Measurements from ENCODE around the gene RAD51B.

RAD51B gene

DNA sequence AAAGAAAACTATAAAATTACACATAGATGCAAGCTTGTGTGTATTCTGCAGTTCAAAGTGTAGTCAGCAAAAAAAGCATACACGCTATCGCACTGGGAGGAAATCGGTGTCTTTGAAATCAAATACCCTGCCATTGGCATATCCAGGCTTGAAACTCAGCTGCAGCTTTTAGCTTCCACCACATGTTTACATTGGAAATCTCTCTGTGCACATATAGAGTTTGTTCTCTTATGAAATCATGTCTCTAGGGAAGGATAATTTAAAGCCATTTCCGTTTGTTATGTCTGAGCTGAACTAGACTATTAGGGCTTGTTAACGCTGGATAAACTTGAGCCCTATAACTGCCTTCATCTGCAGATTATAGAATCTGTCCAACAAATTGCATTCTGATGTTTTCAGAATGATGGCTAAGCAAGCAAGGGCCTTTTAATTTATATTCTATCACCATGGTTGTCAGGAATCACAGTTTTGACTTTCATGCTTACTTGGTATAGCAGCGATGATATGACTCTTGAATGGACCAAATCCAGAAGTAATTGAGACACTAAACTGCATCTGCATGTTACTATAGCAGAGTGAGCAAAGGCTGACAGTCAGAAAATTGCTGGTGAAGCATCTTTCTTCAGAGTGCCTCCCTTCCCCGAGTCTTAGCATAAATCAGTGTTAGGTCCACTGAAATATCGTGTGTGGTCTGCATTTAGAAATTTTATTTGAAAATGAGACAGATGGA is 530.5 kb downstream of the RAD51B start:
- DNase-seq (ENCODE audit: low read depth in 1 of 2, low spot score in 1 of 2) = no peak

DNA sequence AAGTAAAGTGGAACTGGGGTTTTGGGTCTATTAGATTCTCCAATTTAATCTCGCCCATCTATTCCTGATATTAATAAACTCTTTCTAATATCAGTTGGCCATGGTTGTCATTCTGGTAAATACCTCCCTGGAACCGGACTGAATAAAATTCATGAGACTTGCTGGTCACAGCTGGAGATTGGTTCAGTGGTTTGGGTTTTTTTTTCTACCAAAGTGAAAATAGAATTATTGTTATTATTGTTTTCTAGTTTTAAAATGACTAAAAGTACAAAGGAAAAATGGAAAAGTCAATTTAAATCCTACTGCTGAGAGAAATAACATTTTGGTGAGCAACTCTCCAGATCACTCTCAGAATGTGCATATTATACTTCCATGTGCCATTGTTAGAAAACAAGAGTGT is 535.8 kb downstream of the RAD51B start:
- no peak for DNase-seq (ENCODE audit: low read depth in 1 of 2, low spot score in 1 of 2)

DNA sequence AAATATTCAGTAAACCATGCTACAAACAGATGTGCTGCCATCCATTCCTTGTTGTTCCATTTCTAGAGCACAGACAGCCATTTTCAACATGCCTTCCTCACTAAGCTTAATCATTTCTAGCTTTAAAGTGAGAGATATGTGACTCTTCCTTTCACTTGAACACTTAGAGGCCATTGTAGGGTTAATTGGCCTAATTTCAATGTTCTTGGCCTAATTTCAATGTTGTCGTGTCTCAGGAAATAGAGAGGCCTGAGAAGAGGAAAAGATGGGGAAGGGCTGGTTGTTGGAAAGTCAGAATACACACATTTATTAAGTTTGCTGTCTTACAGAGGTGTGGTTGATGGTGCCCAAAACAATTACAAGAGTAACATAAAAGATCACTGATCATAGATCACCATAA is 538.2 kb downstream of the RAD51B start:
- DNase-seq (ENCODE audit: low read depth in 1 of 2, low spot score in 1 of 2) = no peak

DNA sequence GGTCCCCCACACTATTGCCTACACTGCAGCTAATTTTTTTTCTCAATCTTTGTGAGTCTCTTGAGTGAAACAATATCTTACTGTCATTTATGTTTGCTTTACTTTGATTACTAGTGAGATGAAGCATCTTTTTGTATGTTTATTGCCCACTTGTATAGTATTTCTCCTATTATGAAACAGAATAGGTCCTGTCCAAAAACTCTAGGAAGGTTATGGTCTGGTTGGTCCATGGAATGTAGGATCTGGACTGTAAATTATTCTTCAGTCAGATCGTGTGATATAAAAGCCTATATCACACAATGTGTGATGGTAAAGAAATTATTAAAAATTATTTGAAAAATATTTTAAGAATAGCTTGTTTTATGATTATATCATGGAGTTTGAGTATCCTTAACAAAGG is 538.9 kb downstream of the RAD51B start:
- DNase-seq (ENCODE audit: low read depth in 1 of 2, low spot score in 1 of 2) = no peak

DNA sequence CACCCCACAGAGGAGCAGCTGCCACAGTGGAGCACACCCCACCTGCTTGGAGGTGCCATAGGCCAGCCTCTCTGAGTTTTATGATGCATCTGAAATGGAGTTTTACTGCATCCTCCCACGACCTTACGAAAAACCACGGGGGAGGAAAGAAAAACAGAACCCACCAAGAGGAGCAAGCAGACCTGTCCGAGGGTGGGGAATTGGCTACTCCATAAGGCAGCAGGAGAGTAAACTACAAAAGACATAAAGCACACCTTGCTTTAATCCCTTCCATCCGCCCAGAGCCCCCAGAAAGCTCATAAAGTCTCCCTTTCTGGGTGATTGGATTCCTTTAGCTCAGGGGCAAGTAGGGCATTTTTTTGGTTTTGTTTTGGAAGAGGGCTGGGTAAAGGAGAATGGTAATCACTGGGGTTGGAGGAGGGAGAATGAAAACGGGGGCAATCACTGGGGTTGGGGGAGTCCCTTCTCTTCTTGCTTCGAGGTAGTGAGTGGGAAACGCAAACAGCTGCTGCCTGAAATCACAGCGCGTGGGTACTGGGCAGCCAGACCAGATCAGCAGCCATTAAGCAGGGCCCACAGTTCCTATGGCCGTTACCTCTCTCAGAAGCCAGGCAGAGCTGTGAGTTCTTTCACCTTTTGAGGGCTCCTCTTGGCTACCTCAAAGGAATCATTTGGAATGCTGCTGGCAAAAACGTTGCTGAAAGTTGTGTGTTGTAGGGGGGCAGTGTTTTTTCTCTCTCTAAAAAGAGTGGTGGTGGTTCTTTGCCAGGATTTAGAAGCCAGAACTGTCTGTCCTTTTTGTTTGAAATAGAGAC is 539.6 kb downstream of the RAD51B start:
- no peak for DNase-seq (ENCODE audit: low read depth in 1 of 2, low spot score in 1 of 2)

DNA sequence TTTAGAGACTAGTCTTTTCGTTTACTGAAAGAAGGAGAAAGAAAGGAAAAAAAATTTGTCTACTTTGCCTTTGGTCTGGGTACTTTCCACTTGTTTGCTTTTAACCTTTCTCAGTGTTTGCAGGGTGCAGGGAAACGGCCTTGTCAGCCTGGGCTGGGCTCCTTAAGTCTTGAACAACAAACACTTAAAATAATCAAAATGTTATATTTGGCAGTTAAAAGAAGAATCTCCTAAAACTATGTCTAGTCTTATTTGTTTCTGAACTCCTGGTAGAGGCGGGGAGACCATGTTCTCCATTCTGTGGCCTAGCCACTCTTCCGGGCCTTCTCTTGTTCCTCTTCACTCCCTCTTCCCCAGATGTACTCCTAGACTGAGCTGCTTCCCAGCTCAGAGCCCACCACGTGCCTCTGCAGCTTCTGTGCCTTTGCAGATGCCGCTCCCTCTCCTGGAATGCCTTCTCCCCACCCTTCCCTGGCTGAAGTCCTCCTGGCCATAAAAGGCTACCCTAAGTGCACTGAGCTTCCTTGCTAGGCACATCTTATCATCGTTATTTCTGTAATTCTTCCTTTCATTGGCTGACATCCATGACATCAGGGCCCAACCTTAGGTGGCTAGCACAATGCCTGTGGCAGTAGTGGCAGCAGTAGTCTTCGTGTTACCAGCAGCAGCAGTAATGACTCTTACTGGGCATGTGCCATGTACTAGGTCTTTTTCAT is 540.4 kb downstream of the RAD51B start:
- DNase-seq (ENCODE audit: low read depth in 1 of 2, low spot score in 1 of 2) = no peak

DNA sequence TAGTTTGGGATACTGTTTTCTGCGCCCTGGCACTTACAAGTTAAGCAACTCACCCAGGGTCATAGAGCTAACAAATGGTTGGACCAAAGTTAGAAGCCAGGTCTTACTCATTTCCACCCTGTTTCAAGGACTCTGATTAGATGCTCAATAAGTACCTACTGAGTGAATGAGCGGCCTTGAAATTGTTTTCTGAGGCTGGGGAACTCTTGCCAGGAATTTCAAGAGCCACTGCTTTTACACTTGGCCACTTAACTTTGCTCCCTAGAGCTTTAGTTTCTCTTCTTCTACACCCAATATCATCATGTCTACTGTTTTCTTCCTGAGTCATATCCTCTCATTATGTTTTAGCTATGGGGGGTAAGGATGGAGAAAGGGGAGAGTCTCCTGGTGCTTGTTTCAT is 541.7 kb downstream of the RAD51B start:
- no peak for DNase-seq (ENCODE audit: low read depth in 1 of 2, low spot score in 1 of 2)

DNA sequence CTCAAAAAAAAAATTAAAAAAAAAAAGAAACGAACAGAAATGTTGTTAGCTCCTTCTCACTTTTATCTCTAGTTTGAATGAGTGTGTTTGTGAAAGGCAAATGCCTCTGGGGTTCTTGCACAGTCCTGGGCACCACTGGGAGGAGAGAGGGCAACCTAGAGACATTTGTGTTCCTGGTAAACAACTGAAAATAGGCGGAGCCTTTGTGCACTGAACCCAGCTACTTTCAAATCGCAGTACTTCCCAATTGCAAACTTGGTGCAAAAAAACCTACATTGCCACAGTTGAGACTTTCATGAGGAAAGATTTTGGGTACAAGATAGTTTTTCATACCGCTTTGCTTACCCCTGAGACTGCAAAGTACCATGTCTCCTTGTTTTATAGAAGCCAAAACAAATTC is 543.3 kb downstream of the RAD51B start:
- no peak for DNase-seq (ENCODE audit: low read depth in 1 of 2, low spot score in 1 of 2)

DNA sequence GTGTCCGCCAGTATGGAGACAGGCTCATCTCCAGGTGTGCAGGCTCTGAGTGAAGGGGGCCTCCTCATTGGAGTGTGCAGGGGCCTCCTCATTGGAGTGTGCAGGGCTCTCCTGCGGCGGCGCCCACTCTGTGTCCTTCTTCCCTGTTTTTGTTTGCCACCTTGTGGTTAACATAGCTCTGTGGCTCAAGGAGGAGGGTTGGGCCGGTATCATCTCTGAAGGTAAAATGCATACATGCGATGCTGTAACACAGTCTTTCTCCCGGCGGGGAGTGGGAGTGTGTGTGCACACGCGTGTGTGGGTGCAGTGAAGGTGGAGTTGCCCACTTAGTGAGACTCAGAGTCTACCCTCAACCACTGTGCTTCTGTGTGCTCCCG is 543.9 kb downstream of the RAD51B start:
- DNase-seq (ENCODE audit: low read depth in 1 of 2, low spot score in 1 of 2) = no peak

DNA sequence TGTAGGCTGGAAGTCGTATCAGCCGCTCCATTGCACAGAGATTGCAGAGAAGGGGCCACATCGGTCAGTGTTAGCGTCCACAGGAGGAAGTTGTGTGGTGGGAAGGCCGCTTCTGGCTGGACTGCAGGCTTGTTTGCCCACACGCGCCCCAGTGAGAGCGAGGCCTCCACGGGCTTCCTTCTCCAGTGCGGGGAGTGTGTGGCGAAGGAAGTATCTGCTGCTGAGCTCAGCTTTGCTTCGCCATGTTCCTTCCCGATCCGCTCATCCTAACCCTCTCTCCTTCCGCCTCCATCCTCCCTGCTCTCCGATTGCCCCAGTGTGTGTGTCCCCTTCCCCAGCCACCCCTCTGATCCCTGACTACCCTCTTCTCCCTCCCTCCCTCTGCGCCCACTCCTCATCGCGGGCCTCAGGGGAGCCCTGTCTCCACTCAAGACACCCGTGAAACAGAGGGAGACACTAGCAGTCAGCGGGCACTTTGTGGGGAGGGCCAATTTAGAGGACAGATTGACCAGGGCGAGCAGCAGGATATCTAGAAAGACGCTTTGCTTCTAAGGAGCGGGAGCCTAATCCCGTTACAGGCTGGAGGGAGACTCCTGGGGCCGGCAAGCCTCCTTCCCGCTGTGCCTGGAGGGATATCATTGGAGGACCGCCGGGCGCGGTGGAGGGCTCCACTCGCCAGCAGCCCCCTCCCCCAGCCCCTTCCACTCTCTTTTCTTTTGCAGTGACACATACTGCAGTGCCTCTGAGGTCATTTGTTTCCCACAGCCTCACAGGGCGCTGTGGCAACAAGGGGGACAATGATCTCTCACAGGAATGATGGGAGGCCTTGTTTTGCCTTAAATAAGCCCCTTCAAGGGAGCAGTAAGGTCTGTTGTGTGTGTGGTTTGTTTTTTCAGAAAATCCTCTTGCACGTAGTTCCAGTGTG is 544.5 kb downstream of the RAD51B start:
- no peak for DNase-seq (ENCODE audit: low read depth in 1 of 2, low spot score in 1 of 2)

DNA sequence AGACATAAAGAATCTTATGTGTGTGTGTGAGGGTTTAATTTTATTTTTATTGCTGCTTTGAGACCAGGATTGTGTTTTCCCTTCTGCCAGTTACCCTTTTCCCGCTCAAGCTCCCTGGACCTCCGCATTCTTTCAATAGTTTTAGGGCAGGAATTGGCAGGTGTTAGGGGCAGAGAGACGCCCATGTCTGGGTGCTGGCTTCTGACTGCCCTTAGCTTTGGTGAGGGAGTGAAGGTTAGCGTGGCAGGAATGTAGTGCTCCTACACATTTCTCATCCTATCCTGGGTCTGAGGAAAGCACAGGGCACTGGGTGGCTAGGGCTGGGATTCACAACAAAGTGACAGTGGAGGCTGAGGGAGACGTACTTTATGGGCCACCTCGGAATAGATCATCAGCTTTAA is 545.2 kb downstream of the RAD51B start:
- no peak for DNase-seq (ENCODE audit: low read depth in 1 of 2, low spot score in 1 of 2)

DNA sequence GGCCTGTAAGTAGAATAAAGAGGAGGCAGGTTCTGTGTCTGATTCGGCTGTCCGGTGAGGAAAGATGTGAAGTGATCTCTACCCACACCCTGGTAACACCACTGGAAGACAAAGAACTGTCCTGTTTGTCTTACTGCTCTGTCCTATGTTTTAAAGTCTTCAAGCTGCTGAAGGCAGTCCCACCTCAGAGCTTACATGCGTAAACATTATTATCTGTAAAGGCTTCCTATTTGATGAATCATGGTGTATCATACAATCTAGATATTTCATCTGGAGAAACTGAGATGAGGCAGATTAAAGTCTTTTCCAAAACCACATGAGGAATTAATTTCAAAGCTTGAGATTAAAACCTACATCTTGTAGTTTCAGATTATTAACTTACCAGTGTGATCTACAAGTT is 545.6 kb downstream of the RAD51B start:
- no peak for DNase-seq (ENCODE audit: low read depth in 1 of 2, low spot score in 1 of 2)

DNA sequence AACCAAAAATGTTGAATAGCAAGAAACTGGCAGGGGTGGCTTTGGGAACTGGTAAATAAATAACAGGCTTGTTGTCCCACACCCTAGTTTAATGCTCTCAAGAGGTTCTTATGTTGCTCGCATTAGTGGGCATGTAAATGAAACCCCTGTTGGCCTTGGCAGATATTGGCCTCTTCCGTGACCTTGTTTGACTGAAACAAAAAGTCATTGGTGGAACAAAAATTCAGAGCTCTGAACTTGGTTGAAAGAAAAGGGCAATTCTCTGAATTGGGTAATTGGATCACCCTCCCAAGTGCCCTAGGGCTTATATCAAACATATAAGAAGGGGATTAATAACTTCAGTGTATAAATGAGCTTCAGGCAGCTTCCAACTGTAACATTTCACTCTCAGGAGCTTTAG is 547.1 kb downstream of the RAD51B start:
- no peak for DNase-seq (ENCODE audit: low read depth in 1 of 2, low spot score in 1 of 2)

DNA sequence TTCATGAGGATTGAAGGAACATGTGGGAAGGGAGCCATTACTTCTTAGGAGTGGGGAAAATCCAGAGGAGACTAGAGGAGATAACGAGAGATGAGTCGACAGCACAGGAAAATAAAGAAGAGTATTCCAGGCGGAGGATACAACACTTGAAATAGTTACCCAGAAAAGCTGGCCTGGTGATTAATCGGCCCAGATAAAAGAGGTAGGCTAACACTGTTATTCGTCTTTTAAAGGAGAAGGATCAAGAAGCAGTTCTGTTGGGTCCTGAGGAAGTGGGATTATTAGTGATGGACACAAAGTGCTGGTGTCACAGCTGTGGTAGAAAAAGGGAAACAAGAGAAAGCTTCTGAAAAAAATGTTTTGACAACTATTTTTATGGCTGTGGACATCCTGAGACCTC is 548.0 kb downstream of the RAD51B start:
- no peak for DNase-seq (ENCODE audit: low read depth in 1 of 2, low spot score in 1 of 2)

DNA sequence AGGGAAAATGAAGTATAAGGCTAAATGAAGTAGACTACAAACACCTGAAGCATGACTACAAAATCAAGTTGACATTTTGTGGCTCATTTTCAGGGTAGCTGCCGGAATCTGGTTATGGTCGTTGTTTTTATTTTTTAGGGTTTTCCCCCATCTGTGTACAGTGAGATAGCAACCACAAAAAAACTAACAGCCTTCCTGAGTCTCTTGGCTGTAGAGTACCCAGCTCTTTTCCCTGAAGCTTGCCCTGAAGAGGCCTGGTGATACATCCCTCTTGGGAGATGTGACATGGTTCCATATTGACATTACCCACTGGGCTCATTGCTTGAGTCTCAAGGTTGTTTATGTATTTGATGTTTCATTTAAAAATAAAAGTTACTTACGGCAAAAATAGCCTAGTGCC is 549.3 kb downstream of the RAD51B start:
- DNase-seq (ENCODE audit: low read depth in 1 of 2, low spot score in 1 of 2) = no peak

DNA sequence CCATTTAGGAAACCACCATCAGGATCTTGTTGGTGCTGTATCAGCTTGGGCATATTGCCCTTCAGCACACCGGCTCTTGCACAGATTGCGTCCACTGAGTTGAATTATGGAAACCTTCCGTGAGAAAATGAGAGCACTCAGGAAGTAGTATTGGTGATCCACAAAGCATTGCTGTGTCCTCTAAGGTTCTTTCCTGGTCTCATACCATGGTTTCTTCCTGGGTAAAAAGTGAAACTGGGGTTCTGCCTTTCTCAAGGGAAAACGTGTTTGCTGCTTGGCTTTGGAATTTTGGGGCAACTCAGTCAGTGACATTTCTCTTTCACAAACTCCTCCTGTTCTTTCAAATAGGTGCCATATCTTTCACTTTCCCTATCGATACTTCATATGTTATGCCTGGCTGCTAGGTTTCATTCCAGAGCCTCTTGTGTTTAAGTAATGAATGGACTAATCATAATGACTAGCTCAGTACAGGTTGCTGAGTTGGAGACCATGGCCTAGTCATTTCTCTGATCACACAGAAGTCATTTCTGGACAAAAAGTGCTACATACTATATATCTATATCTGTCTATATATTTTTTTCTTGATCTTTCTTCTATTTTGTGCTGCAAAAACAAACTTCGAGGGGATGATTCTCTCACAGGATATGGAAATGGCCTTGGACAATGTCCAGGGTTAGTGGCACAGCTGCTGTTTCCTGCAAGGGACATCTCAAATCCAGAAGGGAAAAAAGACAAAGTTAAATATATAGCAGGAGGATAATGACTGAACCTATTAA is 549.9 kb downstream of the RAD51B start:
- DNase-seq (ENCODE audit: low read depth in 1 of 2, low spot score in 1 of 2) = no peak

DNA sequence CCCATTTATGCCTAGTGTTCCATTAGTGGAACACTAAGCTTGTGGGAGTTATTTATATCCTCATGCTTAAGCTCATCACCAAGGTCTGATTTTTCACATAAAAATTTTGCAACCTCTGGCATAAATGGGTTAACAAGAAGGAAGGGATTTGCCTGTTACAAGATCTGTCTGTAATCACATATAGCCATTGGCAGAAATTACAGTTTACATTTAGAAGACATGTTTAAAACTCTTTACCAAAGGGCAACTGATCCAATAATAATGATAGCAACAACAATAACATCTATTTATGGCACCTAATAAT is 550.4 kb downstream of the RAD51B start:
- no peak for DNase-seq (ENCODE audit: low read depth in 1 of 2, low spot score in 1 of 2)

DNA sequence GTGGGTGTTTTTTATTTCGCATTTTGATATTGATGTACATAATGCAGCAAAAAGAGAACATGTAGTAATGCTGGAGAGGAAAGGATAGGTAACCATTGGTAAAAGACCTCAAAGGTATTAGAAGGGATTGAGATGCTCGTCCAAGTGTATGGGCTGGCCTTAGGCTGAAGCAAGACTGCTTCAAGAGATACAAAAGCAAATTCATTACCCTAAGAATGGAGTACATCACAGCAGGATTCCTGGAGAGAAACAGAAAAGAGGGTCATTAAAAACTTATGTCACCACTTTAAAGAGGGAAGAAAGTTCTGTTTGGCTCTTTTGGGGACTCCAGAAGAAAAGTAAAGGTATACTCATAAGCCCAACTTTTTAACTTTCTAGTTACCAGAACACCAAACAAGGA is 552.8 kb downstream of the RAD51B start:
- DNase-seq (ENCODE audit: low read depth in 1 of 2, low spot score in 1 of 2) = no peak

DNA sequence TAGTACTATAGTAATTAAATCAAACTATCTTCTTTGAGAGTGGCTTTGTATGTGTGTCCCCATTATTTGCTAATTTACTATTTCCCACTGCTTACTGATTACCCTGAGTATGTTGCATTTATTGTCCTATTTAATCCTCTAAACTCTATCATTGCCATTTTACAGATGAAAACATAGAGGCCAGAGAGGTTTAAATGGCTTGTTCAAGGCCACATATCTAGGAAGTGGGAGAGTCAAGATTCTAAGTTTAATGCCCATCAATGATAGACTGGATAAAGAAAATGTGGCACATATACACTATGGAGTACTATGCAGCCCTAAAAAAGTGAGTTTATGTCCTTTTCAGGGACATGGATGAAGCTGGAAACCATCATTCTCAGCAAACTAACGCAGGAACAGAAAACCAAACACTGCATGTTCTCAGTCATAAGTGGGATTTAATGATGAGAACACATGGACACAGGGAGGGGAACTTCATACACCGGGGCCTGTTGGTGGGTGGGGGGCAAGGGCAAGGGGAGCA is 553.6 kb downstream of the RAD51B start:
- DNase-seq (ENCODE audit: low read depth in 1 of 2, low spot score in 1 of 2) = no peak

DNA sequence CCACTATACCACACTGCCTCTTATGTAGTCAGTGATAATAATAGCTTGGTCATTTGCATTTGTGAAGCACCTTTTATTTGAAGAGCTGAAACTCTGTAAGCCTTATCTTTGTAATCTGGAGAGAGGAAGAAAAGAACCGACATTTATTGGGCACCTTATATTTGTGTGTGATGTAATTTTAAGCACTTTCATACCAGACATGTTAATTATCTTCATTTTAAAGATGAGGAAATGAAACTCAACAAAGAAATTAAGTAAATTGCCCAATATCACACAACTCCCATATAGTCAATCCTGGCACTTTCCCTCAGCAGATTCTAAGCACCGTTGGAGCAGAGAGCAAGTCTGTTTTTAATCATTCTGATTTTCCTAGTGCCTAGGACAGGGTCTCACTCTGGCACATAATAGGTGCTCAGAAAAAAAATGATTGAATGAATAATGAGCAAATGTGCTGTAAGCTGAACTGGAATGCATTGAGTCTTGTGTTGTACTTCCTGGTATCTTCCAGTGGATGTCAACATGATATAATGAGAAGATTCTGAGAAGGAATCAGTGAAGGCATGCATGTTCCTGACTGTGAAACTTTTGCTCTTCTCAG is 554.4 kb downstream of the RAD51B start:
- no peak for DNase-seq (ENCODE audit: low read depth in 1 of 2, low spot score in 1 of 2)
